H1 (cell line): ENCODE measurements around the gene VEZT.

Experiments
- POU5F1 ChIP-seq: IDR thresholded peaks from 2 replicates; pipeline ENCODE4 v1.6.1; 2011; ENCODE audit warnings: low read depth, mild to moderate bottlenecking, low read length, moderate library complexity
- SP1 ChIP-seq: IDR thresholded peaks from 2 replicates; pipeline ENCODE4 v1.6.1; 2011; ENCODE audit warnings: low read depth, low read length
- USF2 ChIP-seq: IDR thresholded peaks from 2 replicates; pipeline ENCODE4 v1.6.1; 2011; ENCODE audit warnings: low read length, improper control_type of control experiment
- TF ChIP-seq, protein P1 (sequence below): IDR thresholded peaks from 2 replicates; pipeline ENCODE4 v1.6.1; 2012; ENCODE audit warnings: inconsistent platforms
- TF ChIP-seq, protein P2 (sequence below), 3 experiments: IDR thresholded peaks; 1 replicate in 2 of 3; 2 replicates in 1 of 3; pipeline versions ENCODE4 v1.5.1 to v1.6.1; 2011; ENCODE audit warnings: low read length in 3 of 3, mild to moderate bottlenecking in 3 of 3, inconsistent platforms in 2 of 3, low read depth in 1 of 3, moderate library complexity in 1 of 3; ENCODE audit not compliant: insufficient read depth in 1 of 3; ENCODE audit errors: control extremely low read depth in 1 of 3

GRCh38 chr12:95323212-95323611, 105.6 kb downstream of the VEZT start:
- TF ChIP-seq SP1 (no peak), POU5F1 (no peak), USF2 (no peak)
- TF ChIP-seq, protein P1, sequence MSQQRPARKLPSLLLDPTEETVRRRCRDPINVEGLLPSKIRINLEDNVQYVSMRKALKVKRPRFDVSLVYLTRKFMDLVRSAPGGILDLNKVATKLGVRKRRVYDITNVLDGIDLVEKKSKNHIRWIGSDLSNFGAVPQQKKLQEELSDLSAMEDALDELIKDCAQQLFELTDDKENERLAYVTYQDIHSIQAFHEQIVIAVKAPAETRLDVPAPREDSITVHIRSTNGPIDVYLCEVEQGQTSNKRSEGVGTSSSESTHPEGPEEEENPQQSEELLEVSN: no peak
- TF ChIP-seq, protein P2, sequence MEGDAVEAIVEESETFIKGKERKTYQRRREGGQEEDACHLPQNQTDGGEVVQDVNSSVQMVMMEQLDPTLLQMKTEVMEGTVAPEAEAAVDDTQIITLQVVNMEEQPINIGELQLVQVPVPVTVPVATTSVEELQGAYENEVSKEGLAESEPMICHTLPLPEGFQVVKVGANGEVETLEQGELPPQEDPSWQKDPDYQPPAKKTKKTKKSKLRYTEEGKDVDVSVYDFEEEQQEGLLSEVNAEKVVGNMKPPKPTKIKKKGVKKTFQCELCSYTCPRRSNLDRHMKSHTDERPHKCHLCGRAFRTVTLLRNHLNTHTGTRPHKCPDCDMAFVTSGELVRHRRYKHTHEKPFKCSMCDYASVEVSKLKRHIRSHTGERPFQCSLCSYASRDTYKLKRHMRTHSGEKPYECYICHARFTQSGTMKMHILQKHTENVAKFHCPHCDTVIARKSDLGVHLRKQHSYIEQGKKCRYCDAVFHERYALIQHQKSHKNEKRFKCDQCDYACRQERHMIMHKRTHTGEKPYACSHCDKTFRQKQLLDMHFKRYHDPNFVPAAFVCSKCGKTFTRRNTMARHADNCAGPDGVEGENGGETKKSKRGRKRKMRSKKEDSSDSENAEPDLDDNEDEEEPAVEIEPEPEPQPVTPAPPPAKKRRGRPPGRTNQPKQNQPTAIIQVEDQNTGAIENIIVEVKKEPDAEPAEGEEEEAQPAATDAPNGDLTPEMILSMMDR (IDR thresholded peaks at IDR 0.05; ENCODE audit: control extremely low read depth in 1 of 3, insufficient read depth in 1 of 3, low read depth in 1 of 3, low read length in 3 of 3): no peak
